HepG2 (cell line): ENCODE data around the gene TRIM28. TPM values are rescaled to one million over a fixed set of nuclear protein-coding genes. Genes with fewer than 3 reads are reported as not detected.

Source experiments
- CHD2 ChIP-seq: IDR thresholded peaks from 2 replicates; pipeline ENCODE4 v1.6.1; 2011; ENCODE audit warnings: low read depth, low read length, improper control_type of control experiment
- E2F1 ChIP-seq: sonication (generic); formaldehyde crosslinking; IDR thresholded peaks from 2 replicates; pipeline ENCODE4 v1.5.0; 2020; ENCODE audit warnings: missing genetic modification reagents
- E2F5 ChIP-seq: sonication (generic); formaldehyde crosslinking; conservative IDR thresholded peaks from 2 replicates; pipeline ENCODE4 v1.4.0; 2020; ENCODE audit warnings: missing genetic modification reagents
- EEA1 ChIP-seq: sonication (generic); formaldehyde crosslinking; IDR thresholded peaks from 2 replicates; pipeline ENCODE4 v1.5.1; 2020; ENCODE audit warnings: mild to moderate bottlenecking, missing genetic modification reagents, borderline replicate concordance
- EP300 ChIP-seq, 3 experiments: sonication (generic) in 1 of 3; formaldehyde crosslinking in 1 of 3; IDR thresholded peaks; 2 replicates each; pipeline versions ENCODE4 v1.5.1 to v1.6.1; 2011 to 2020; ENCODE audit warnings: low read depth in 2 of 3, low read length in 2 of 3, borderline replicate concordance in 1 of 3, improper control_type of control experiment in 1 of 3, mild to moderate bottlenecking in 1 of 3, missing genetic modification reagents in 1 of 3, moderate library complexity in 1 of 3
- FOXA3 ChIP-seq: IDR thresholded peaks from 2 replicates; pipeline ENCODE4 v1.6.1; 2016; ENCODE audit warnings: missing genetic modification reagents, missing compliant biosample characterization
- HOXA5 ChIP-seq: sonication (generic); formaldehyde crosslinking; IDR thresholded peaks from 2 replicates; pipeline ENCODE4 v1.4.0; 2020; ENCODE audit warnings: missing genetic modification reagents
- IRF1 ChIP-seq: sonication (generic); formaldehyde crosslinking; IDR thresholded peaks from 2 replicates; pipeline ENCODE4 v1.4.0; 2020; ENCODE audit warnings: low read depth, mild to moderate bottlenecking, missing genetic modification reagents
- KDM2A ChIP-seq: sonication (generic); formaldehyde crosslinking; IDR thresholded peaks from 2 replicates; pipeline ENCODE4 v1.4.0; 2020; ENCODE audit warnings: low read depth, missing genetic modification reagents, borderline replicate concordance
- MXI1 ChIP-seq: IDR thresholded peaks from 3 replicates; pipeline ENCODE4 v1.6.1; 2012; ENCODE audit warnings: low read depth, low read length, inconsistent platforms, borderline replicate concordance
- REXO4 ChIP-seq: sonication (generic); formaldehyde crosslinking; IDR thresholded peaks from 2 replicates; pipeline ENCODE4 v1.8.0; 2022; ENCODE audit warnings: missing genetic modification reagents, mild to moderate bottlenecking, borderline replicate concordance
- RFXANK ChIP-seq: IDR thresholded peaks from 2 replicates; pipeline ENCODE4 v1.6.1; 2016
- SAP130 ChIP-seq: IDR thresholded peaks from 2 replicates; pipeline ENCODE4 v1.6.1; 2016; ENCODE audit warnings: low read depth
- SIX4 ChIP-seq: sonication (generic); formaldehyde crosslinking; IDR thresholded peaks from 2 replicates; pipeline ENCODE4 v1.4.0; 2020; ENCODE audit warnings: missing genetic modification reagents
- SMAD1 ChIP-seq: sonication (generic); formaldehyde crosslinking; IDR thresholded peaks from 2 replicates; pipeline ENCODE4 v1.4.0; 2020; ENCODE audit warnings: missing genetic modification reagents, low read depth, mild to moderate bottlenecking, borderline replicate concordance
- TAF1 ChIP-seq: sonication (generic); formaldehyde crosslinking; IDR thresholded peaks from 2 replicates; pipeline ENCODE4 v1.4.0; 2020; ENCODE audit warnings: missing genetic modification reagents
- TCF7L2 ChIP-seq: IDR thresholded peaks from 2 replicates; pipeline ENCODE4 v1.6.1; 2011; ENCODE audit warnings: mild to moderate bottlenecking, low read depth, low read length, moderate library complexity
- TFDP2 ChIP-seq: sonication (generic); formaldehyde crosslinking; IDR thresholded peaks from 2 replicates; pipeline ENCODE4 v1.4.0; 2020; ENCODE audit warnings: missing genetic modification reagents
- ZBTB38 ChIP-seq: sonication (generic); formaldehyde crosslinking; IDR thresholded peaks from 2 replicates; pipeline ENCODE4 v1.5.1; 2020; ENCODE audit warnings: mild to moderate bottlenecking, missing genetic modification reagents
- ZIK1 ChIP-seq: sonication (generic); formaldehyde crosslinking; IDR thresholded peaks from 2 replicates; pipeline ENCODE4 v1.5.0; 2020; ENCODE audit warnings: mild to moderate bottlenecking, low read depth, missing genetic modification reagents, borderline replicate concordance
- ZNF282 ChIP-seq: fragments of 450-650 bp; IDR thresholded peaks from 2 replicates; pipeline ENCODE4 v1.6.1; 2018; ENCODE audit not compliant: partially characterized antibody
- ZNF292 ChIP-seq: sonication (generic); formaldehyde crosslinking; IDR thresholded peaks from 2 replicates; pipeline ENCODE4 v1.8.1; 2022; ENCODE audit warnings: mild to moderate bottlenecking, low read depth, missing genetic modification reagents, borderline replicate concordance
- ZUFSP ChIP-seq: sonication (generic); formaldehyde crosslinking; IDR thresholded peaks from 2 replicates; pipeline ENCODE4 v1.9.0; 2021; ENCODE audit warnings: missing genetic modification reagents, mild to moderate bottlenecking, borderline replicate concordance
- polyA plus RNA-seq, 8 experiments: library from polyadenylated mRNA; depleted of rRNA in 3 of 8; stranded (reverse) in 7 of 8; unstranded in 1 of 8; fragments of >200 nt; fragmentation: Illumina TruSeq in 4 of 8; extraction: Trizol in 4 of 8; gene quantifications; 2 replicates each; pipeline versions ENCODE4 v1.2.1 to v1.2.3, GENCODE V29; 2011 to 2016; ENCODE audit warnings: low read depth in 4 of 8, missing spikeins in 1 of 8, mixed read lengths in 1 of 8; ENCODE audit not compliant: insufficient read depth in 1 of 8
- total RNA-seq, 5 experiments: library from RNA; depleted of rRNA; stranded (reverse); fragments of >200 nt; fragmentation: Illumina TruSeq; extraction: Trizol; gene quantifications; 2 replicates each; pipeline ENCODE4 v1.2.3, GENCODE V29; 2016; ENCODE audit warnings: low read depth in 1 of 5

TRIM28 gene
- total and polyA plus RNA-seq, 2 of the 13 experiments (the other 11 are each of a cell fraction or from before 2014, with no cell fraction given) = 361 to 439 TPM

- TF ChIP-seq FOXA3 (CRISPR knock-in tag) (peak; percentile 77), CHD2 (0 out of 2 replicates have a peak, but pooled peaks have one; percentile 20), EEA1 (0 out of 2 replicates have a peak, but pooled peaks have one; percentile 2), E2F1 (CRISPR knock-in tag) (peak; percentile 79), REXO4 (0 out of 2 replicates have a peak, but pooled peaks have one; percentile 28), TAF1 (CRISPR knock-in tag) (peak; percentile 94), KDM2A (CRISPR knock-in tag) (peak; percentile 99), EP300 (IDR thresholded peaks at IDR 0.05; ENCODE audit: low read depth in 2 of 2, low read length in 2 of 2) (peak in 1 of 2 experiments; percentile 62; a peak in 2 of 4 replicates), EP300 (CRISPR knock-in tag; IDR thresholded peaks at IDR 0.05; ENCODE audit: borderline replicate concordance) (peak; percentile 68), TFDP2 (peak; percentile 92), ZUFSP (no peak), ZBTB38 (CRISPR knock-in tag) (peak; percentile 96), TCF7L2 (no peak), SMAD1 (0 out of 2 replicates have a peak, but pooled peaks have one; percentile 65), ZNF292 (CRISPR knock-in tag) (no peak), ZNF282 (no peak), HOXA5 (peak; percentile 81), MXI1 (peak; percentile 72; the same call in 1 of the 3 replicates), E2F5 (peak; percentile 58), ZIK1 (CRISPR knock-in tag) (peak; percentile 96), IRF1 (no peak), SAP130 (CRISPR knock-in tag) (peak; percentile 97), RFXANK (CRISPR knock-in tag) (peak; percentile 83), SIX4 (CRISPR knock-in tag) (no peak; the same call in 1 of the 2 replicates)
These were observed 24.3 kb upstream of the TRIM28 start, which contains the start of gene ZBTB45 (continued) for GRCh38 chr19:58519355-58520256.
